Liver (tissue), 9 donors: ENCODE results near the gene SMYD3. TPM values are rescaled to one million over a fixed set of nuclear protein-coding genes. Genes with fewer than 3 reads are reported as not detected.

Experiments
- DNase-seq: peaks from one replicate; pipeline ENCODE4 v3.0.0-alpha.2; 2017; ENCODE audit warnings: low spot score
- H3K27ac ChIP-seq, 2 donors: one replicate each; pipeline ENCODE4 v1.7.0; 2013; ENCODE audit warnings: inconsistent platforms in 2 of 2, low read length in 2 of 2, control low read depth in 1 of 2, low read depth in 1 of 2, mild to moderate bottlenecking in 1 of 2
- H3K27me3 ChIP-seq, 4 donors: one replicate each; pipeline versions ENCODE4 v1.6.1 to v1.7.0; 2013; ENCODE audit warnings: low read length in 3 of 4, inconsistent platforms in 1 of 4, mild to moderate bottlenecking in 1 of 4, moderate library complexity in 1 of 4; ENCODE audit not compliant: control insufficient read depth in 4 of 4, insufficient read depth in 4 of 4
- H3K36me3 ChIP-seq, 4 donors: one replicate each; pipeline versions ENCODE4 v1.6.1 to v1.7.0; 2013; ENCODE audit warnings: low read length in 3 of 4, mild to moderate bottlenecking in 3 of 4, low read depth in 1 of 4, moderate library complexity in 1 of 4; ENCODE audit not compliant: control insufficient read depth in 4 of 4, insufficient read depth in 3 of 4
- H3K4me1 ChIP-seq, 4 donors: one replicate each; pipeline versions ENCODE4 v1.6.1 to v1.7.0; 2013; ENCODE audit warnings: low read length in 3 of 4, mild to moderate bottlenecking in 3 of 4, moderate library complexity in 1 of 4; ENCODE audit not compliant: control insufficient read depth in 4 of 4, insufficient read depth in 4 of 4
- H3K4me3 ChIP-seq, 3 donors: one replicate each; pipeline versions ENCODE4 v1.6.1 to v1.7.0; 2013; ENCODE audit warnings: low read length in 3 of 3, control low read depth in 1 of 3, low read depth in 1 of 3, mild to moderate bottlenecking in 1 of 3
- H3K9ac ChIP-seq, 2 donors: one replicate each; pipeline ENCODE4 v1.7.0; 2013; ENCODE audit warnings: low read length in 2 of 2, mild to moderate bottlenecking in 2 of 2, moderate library complexity in 2 of 2, control low read depth in 1 of 2, low read depth in 1 of 2
- H3K9me3 ChIP-seq, 4 donors: one replicate each; pipeline versions ENCODE4 v1.6.1 to v1.7.0; 2013; ENCODE audit warnings: low read length in 3 of 4; ENCODE audit not compliant: control insufficient read depth in 4 of 4
- ATF3 ChIP-seq: IDR thresholded peaks from 2 replicates; pipeline ENCODE4 v1.6.1; 2016; ENCODE audit warnings: antibody characterized with exemption
- CTCF ChIP-seq: fragments of 150-350 bp; IDR thresholded peaks from 2 replicates; pipeline ENCODE4 v1.5.1; 2017; ENCODE audit warnings: improper control_type of control experiment, low read depth, low read length; ENCODE audit not compliant: missing input control
- EGR1 ChIP-seq, 2 donors: IDR thresholded peaks; 2 replicates each; pipeline ENCODE4 v1.6.1; 2016 to 2018; ENCODE audit warnings: antibody characterized with exemption in 2 of 2, low read depth in 2 of 2
- FOXA1 ChIP-seq: IDR thresholded peaks from 2 replicates; pipeline ENCODE4 v1.6.1; 2016; ENCODE audit warnings: antibody characterized with exemption
- FOXA2 ChIP-seq: IDR thresholded peaks from 2 replicates; pipeline ENCODE4 v1.6.1; 2016; ENCODE audit warnings: antibody characterized with exemption
- GABPA ChIP-seq, 2 donors: IDR thresholded peaks in 1 of 2; conservative IDR thresholded peaks in 1 of 2; 2 replicates each; pipeline ENCODE4 v1.6.1; 2016; ENCODE audit warnings: antibody characterized with exemption in 2 of 2, mild to moderate bottlenecking in 1 of 2, moderate library complexity in 1 of 2
- HNF4A ChIP-seq, 2 donors: conservative IDR thresholded peaks; 2 replicates each; pipeline ENCODE4 v1.6.1; 2016; ENCODE audit warnings: antibody characterized with exemption in 2 of 2, mild to moderate bottlenecking in 2 of 2
- HNF4G ChIP-seq: IDR thresholded peaks from 2 replicates; pipeline ENCODE4 v1.6.1; 2016; ENCODE audit warnings: antibody characterized with exemption
- JUND ChIP-seq, 2 donors: IDR thresholded peaks; 2 replicates each; pipeline ENCODE4 v1.6.1; 2016; ENCODE audit warnings: antibody characterized with exemption in 2 of 2
- MAX ChIP-seq: IDR thresholded peaks from 2 replicates; pipeline ENCODE4 v1.6.1; 2016; ENCODE audit warnings: antibody characterized with exemption
- NR2F2 ChIP-seq: IDR thresholded peaks from 2 replicates; pipeline ENCODE4 v1.6.1; 2016; ENCODE audit warnings: antibody characterized with exemption
- RAD21 ChIP-seq, 2 donors: IDR thresholded peaks; 2 replicates each; pipeline ENCODE4 v1.6.1; 2016; ENCODE audit warnings: antibody characterized with exemption in 2 of 2, mild to moderate bottlenecking in 2 of 2
- REST ChIP-seq: IDR thresholded peaks from 2 replicates; pipeline ENCODE4 v1.6.1; 2016; ENCODE audit warnings: antibody characterized with exemption, mild to moderate bottlenecking
- RXRA ChIP-seq, 2 donors: IDR thresholded peaks; 2 replicates each; pipeline ENCODE4 v1.6.1; 2017 to 2018; ENCODE audit warnings: antibody characterized with exemption in 2 of 2, mild to moderate bottlenecking in 1 of 2
- SP1 ChIP-seq: IDR thresholded peaks from 2 replicates; pipeline ENCODE4 v1.6.1; 2018; ENCODE audit warnings: antibody characterized with exemption, mild to moderate bottlenecking
- TAF1 ChIP-seq: conservative IDR thresholded peaks from 2 replicates; pipeline ENCODE4 v1.6.1; 2016; ENCODE audit warnings: antibody characterized with exemption, mild to moderate bottlenecking
- YY1 ChIP-seq: IDR thresholded peaks from 2 replicates; pipeline ENCODE4 v1.6.1; 2016; ENCODE audit warnings: antibody characterized with exemption, mild to moderate bottlenecking
- ZBTB33 ChIP-seq: IDR thresholded peaks from 2 replicates; pipeline ENCODE4 v1.6.1; 2016; ENCODE audit warnings: antibody characterized with exemption
- WGBS: extraction: QIAGEN DNeasy Blood & Tissue Kit; methylation state at CpG from one replicate; pipeline ENCODE4 v1.1.7; 2013; 5-methylcytosine and 5-hydroxymethylcytosine counted together
- polyA plus RNA-seq, 2 donors: library from polyadenylated mRNA; stranded (reverse) in 1 of 2; unstranded in 1 of 2; fragments of 200-250 nt in 1 of 2; fragments of >200 nt in 1 of 2; fragmentation: Nextera tagmentation in 1 of 2; extraction: Ambion mirVana in 1 of 2; gene quantifications; one replicate each; pipeline versions ENCODE4 v1.2.1 to v1.2.3, GENCODE V29; 2013 to 2015
- total RNA-seq, 2 donors: library from RNA; depleted of rRNA; stranded (reverse); fragments of >200 nt; gene quantifications; one replicate each; pipeline ENCODE4 v1.2.3, GENCODE V29; 2014
- donor health status: healthy.
- donor health status: healthy.
- donor health status: healthy.
- donor health status: healthy.
- donor health status: healthy.

Gene SMYD3
- total and polyA plus RNA-seq, 4 donors, result 3.1 to 9.1 (median 8.0) TPM

GRCh38 chr1:246203180-246203579 lies 303.9 kb downstream of the SMYD3 start:
- H3K4me1 ChIP-seq, result no peaks in the 10 kb centered on the region
- DNase-seq, result no peak
- H3K27me3 ChIP-seq, result no peaks in the 10 kb centered on the region
- no peak overlapping the region for H3K27ac ChIP-seq
- TF ChIP-seq REST (no peak), CTCF (no peak)
- no peak overlapping the region for H3K9ac ChIP-seq
- 98% methylated on average over 6 of the region's 6 CpGs for WGBS
- H3K4me3 ChIP-seq, result no peak overlapping the region
- no peaks in the 10 kb centered on the region for H3K36me3 ChIP-seq
- no peaks in the 10 kb centered on the region for H3K9me3 ChIP-seq

GRCh38 chr1:246200738-246201137 lies 306.3 kb downstream of the SMYD3 start:
- H3K4me3 ChIP-seq, result no peak overlapping the region
- TF ChIP-seq YY1, result no peak
- no peak for TF ChIP-seq REST
- TF ChIP-seq EGR1 (IDR thresholded peaks at IDR 0.05; ENCODE audit: low read depth in 2 of 2), result no peak
- no peak for TF ChIP-seq ATF3
- no peak for TF ChIP-seq HNF4A (conservative IDR thresholded peaks at IDR 0.05)
- no peak for TF ChIP-seq HNF4G
- no peak for TF ChIP-seq RAD21 (IDR thresholded peaks at IDR 0.05)
- no peak for TF ChIP-seq SP1
- no peak for TF ChIP-seq FOXA1
- TF ChIP-seq NR2F2, result no peak
- TF ChIP-seq FOXA2, result no peak
- TF ChIP-seq RXRA (IDR thresholded peaks at IDR 0.05), result no peak
- no peak for TF ChIP-seq ZBTB33
- no peak for TF ChIP-seq TAF1
- no peak for TF ChIP-seq CTCF
- TF ChIP-seq MAX, result no peak
- no peak for TF ChIP-seq JUND (IDR thresholded peaks at IDR 0.05)
- no peak for TF ChIP-seq GABPA (IDR thresholded peaks at IDR 0.05 in 1 of 2, conservative IDR thresholded peaks at IDR 0.05 in 1 of 2)

More at GRCh38 chr1:246200738-246201137, 306.3 kb downstream of the SMYD3 start:
- no peaks in the 10 kb centered on the region for H3K36me3 ChIP-seq
- no peak for DNase-seq
- H3K4me1 ChIP-seq, result no peaks in the 10 kb centered on the region
- no peak overlapping the region for H3K27ac ChIP-seq
- H3K9ac ChIP-seq, result no peak overlapping the region
- H3K27me3 ChIP-seq, result no peaks in the 10 kb centered on the region
- 92% methylated on average over 4 of the region's 4 CpGs for WGBS
- no peaks in the 10 kb centered on the region for H3K9me3 ChIP-seq
